ENCODE results near the gene CAMKK2.
"Not testable (repeated sequence)": the region's sequence is repeated elsewhere in the genome, so short reads cannot be mapped to it uniquely, and the experiment has no call there.

CAMKK2 gene

GRCh38 chr12:121297435-121297991, 1.0 kb upstream of the CAMKK2 start:
- DNase-seq, result no peak

GRCh38 chr12:121295746-121296617, 527 bp downstream of the CAMKK2 start:
- DNase-seq, result no peak

GRCh38 chr12:121295116-121295745, 1.3 kb downstream of the CAMKK2 start:
- no peak for DNase-seq

GRCh38 chr12:121294151-121294889, 2.2 kb downstream of the CAMKK2 start:
- DNase-seq, result no peak

- no peak for DNase-seq
These were observed 2.9 kb downstream of the CAMKK2 start for GRCh38 chr12:121293603-121294002.

- DNase-seq, result no peak
These were observed 6.1 kb downstream of the CAMKK2 start for GRCh38 chr12:121290410-121290809.

- no peak for DNase-seq
These were observed 6.5 kb downstream of the CAMKK2 start for GRCh38 chr12:121289962-121290361.

- no peak for DNase-seq
These were observed 7.5 kb downstream of the CAMKK2 start for GRCh38 chr12:121288986-121289385.

- no peak for DNase-seq
These were observed 8.2 kb downstream of the CAMKK2 start for GRCh38 chr12:121288158-121288845.

GRCh38 chr12:121287267-121287954, 9.1 kb downstream of the CAMKK2 start:
- no peak for DNase-seq

- DNase-seq, result no peak
These were observed 10.7 kb downstream of the CAMKK2 start for GRCh38 chr12:121285856-121286255.

GRCh38 chr12:121284551-121285390, 11.7 kb downstream of the CAMKK2 start:
- no peak for DNase-seq

GRCh38 chr12:121283841-121284240, 12.7 kb downstream of the CAMKK2 start:
- no peak for DNase-seq

- no peak for DNase-seq
These were observed 13.1 kb downstream of the CAMKK2 start for GRCh38 chr12:121283388-121283787.

GRCh38 chr12:121282910-121283309, 13.6 kb downstream of the CAMKK2 start:
- DNase-seq, result not testable (repeated sequence)

GRCh38 chr12:121282072-121282742, 14.3 kb downstream of the CAMKK2 start:
- no peak for DNase-seq

GRCh38 chr12:121281116-121281515, 15.4 kb downstream of the CAMKK2 start:
- DNase-seq, result not testable (repeated sequence)

- not testable (repeated sequence) for DNase-seq
These were observed 16.0 kb downstream of the CAMKK2 start for GRCh38 chr12:121280531-121280930.

GRCh38 chr12:121279507-121279915, 17.0 kb downstream of the CAMKK2 start:
- no peak for DNase-seq

- DNase-seq, result no peak
These were observed 17.5 kb downstream of the CAMKK2 start for GRCh38 chr12:121279071-121279375.
